OCI-LY3 (cell line): ENCODE measurements around the gene MYH10.

ENCODE experiments used
- H2AFZ ChIP-seq: fragments of 200-600, 300-600 bp; shearing (Covaris generic); 2 replicates; pipeline ENCODE4 v1.6.0; 2014; ENCODE audit warnings: antibody characterized with exemption, low read depth, low read length
- H3K27ac ChIP-seq: fragments of 200-600, 300-600 bp; sonication (generic); 2 replicates; pipeline ENCODE4 v1.5.1; 2014; ENCODE audit warnings: mild to moderate bottlenecking, low read length, moderate library complexity, mixed read lengths
- H3K27me3 ChIP-seq: fragments of 200-600, 300-600 bp; sonication (generic); 2 replicates; pipeline ENCODE4 v1.6.1; 2014; ENCODE audit warnings: low read depth, low read length, mixed read lengths
- H3K36me3 ChIP-seq: fragments of 200-600, 300-600 bp; sonication (generic); replicated peaks from 2 replicates; pipeline ENCODE3; 2014; ENCODE audit warnings: low read depth, low read length, mixed read lengths
- H3K4me1 ChIP-seq: fragments of 300-600, 200-600 bp; sonication (generic); 2 replicates; pipeline ENCODE4 v1.6.1; 2014; ENCODE audit warnings: low read length, mixed read lengths
- H3K4me2 ChIP-seq: fragments of 200-600, 300-600 bp; sonication (generic); 2 replicates; pipeline ENCODE4 v1.6.1; 2014; ENCODE audit warnings: low read length, mixed read lengths
- H3K4me3 ChIP-seq: fragments of 300-600, 200-600 bp; sonication (generic); 2 replicates; pipeline ENCODE4 v1.5.1; 2014; ENCODE audit warnings: antibody characterized with exemption, mild to moderate bottlenecking, low read length, moderate library complexity
- H3K79me2 ChIP-seq: fragments of 300-600, 200-600 bp; shearing (Covaris generic); 2 replicates; pipeline ENCODE4 v1.6.1; 2014; ENCODE audit warnings: mild to moderate bottlenecking, low read length, mixed read lengths
- H3K9ac ChIP-seq: fragments of 300-600, 200-600 bp; shearing (Covaris generic); 2 replicates; pipeline ENCODE4 v1.6.0; 2014; ENCODE audit warnings: mild to moderate bottlenecking, low read length, moderate library complexity
- H3K9me3 ChIP-seq: fragments of 200-600, 300-600 bp; shearing (Covaris generic); 2 replicates; pipeline ENCODE4 v1.6.1; 2014; ENCODE audit warnings: low read length, mixed read lengths; ENCODE audit not compliant: insufficient read depth
- H4K20me1 ChIP-seq: fragments of 200-600, 300-600 bp; sonication (generic); 2 replicates; pipeline ENCODE4 v1.6.1; 2016; ENCODE audit warnings: low read length, mixed read lengths; ENCODE audit not compliant: insufficient read depth
- CTCF ChIP-seq: fragments of 200-600, 300-600 bp; sonication (generic); IDR thresholded peaks from 2 replicates; pipeline ENCODE4 v1.5.1; 2014; ENCODE audit warnings: antibody characterized with exemption, low read length, low read depth
- EZH2phosphoT487 ChIP-seq: fragments of 200-600 bp; shearing (Covaris generic); IDR thresholded peaks from 2 replicates; pipeline ENCODE4 v1.6.1; 2018; ENCODE audit warnings: antibody characterized with exemption, mixed run types, low read depth

MYH10 gene

DNA sequence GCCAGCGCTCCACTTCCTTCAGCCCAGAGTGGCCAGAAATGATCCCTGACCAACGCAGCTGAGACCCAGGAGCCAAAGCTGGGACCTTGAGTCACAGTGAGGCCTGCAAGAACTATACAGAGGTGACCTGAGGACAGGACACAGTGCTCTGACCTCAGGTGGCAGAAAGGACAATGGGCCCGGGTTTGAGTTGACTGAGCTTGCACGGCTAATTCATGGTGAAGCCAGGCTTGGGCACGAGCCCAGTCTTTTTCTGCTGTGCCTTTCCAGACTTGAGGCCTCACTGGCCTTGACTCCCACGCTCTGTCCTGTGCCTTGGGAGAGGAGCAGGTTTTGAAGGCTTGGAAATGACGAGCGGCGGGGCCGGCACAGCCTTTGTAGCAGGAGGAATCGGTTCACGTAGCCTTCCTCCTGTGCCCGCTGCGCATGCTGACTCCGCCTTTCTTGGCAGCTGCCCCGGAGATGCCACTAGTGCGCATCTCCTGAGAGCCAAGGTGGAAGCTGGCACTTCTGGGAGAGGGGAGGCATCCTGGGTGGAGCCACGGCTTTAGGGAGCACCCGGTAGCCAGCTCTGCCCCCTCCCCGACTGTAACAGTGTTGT lies 160.0 kb downstream of the MYH10 start:
- no peak for TF ChIP-seq CTCF
- Histone ChIP-seq H3K9me3 (no peaks in the 10 kb centered on the region), H4K20me1 (no peaks in the 10 kb centered on the region), H3K27me3 (no peaks in the 10 kb centered on the region), H3K79me2 (no peaks in the 10 kb centered on the region), H3K9ac (no peak overlapping the region), H3K4me3 (no peak overlapping the region), H3K36me3 (peaks cover 6% of the 10 kb centered on the region), H3K27ac (no peak overlapping the region), H3K4me1 (no peaks in the 10 kb centered on the region), H2AFZ (no peak overlapping the region), H3K4me2 (no peak overlapping the region)

GRCh38 chr17:8469964-8470363 lies 160.6 kb downstream of the MYH10 start:
- no peak overlapping the region for H3K27ac ChIP-seq
- no peaks in the 10 kb centered on the region for H3K9me3 ChIP-seq
- H2AFZ ChIP-seq: no peak overlapping the region
- H3K4me3 ChIP-seq: no peak overlapping the region
- H4K20me1 ChIP-seq: no peaks in the 10 kb centered on the region
- peaks cover 6% of the 10 kb centered on the region for H3K36me3 ChIP-seq
- H3K9ac ChIP-seq: no peak overlapping the region
- TF ChIP-seq EZH2phosphoT487: no peak
- TF ChIP-seq CTCF: no peak
- no peaks in the 10 kb centered on the region for H3K4me1 ChIP-seq
- H3K27me3 ChIP-seq: no peaks in the 10 kb centered on the region
- no peaks in the 10 kb centered on the region for H3K79me2 ChIP-seq
- no peak overlapping the region for H3K4me2 ChIP-seq

DNA sequence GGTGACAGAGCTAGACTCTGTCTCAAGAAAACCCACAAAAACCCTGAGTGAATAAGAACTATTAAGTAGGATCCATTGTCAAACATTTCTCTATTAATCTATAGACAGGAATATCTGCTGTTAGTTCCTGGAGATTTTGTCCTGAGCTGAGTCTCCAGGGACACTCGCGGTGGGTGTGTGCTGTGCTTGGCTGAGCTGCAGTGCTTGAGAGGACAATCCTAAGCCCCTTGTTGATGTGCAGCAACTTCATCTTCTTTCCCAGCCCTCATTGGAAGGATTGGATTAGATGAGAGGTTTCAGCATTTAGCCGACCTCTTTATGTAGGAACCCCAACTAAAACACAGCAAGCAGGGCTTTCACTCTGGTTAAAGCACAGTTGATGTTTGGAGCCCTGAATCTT lies 161.5 kb downstream of the MYH10 start:
- Histone ChIP-seq H2AFZ (no peak overlapping the region), H3K4me1 (no peaks in the 10 kb centered on the region), H3K9ac (no peak overlapping the region), H3K9me3 (no peaks in the 10 kb centered on the region), H3K36me3 (peaks cover 6% of the 10 kb centered on the region), H4K20me1 (no peaks in the 10 kb centered on the region), H3K79me2 (no peaks in the 10 kb centered on the region), H3K4me2 (no peak overlapping the region), H3K27ac (no peak overlapping the region), H3K27me3 (no peaks in the 10 kb centered on the region), H3K4me3 (no peak overlapping the region)
- TF ChIP-seq EZH2phosphoT487 (no peak), CTCF (no peak)

- Histone ChIP-seq H2AFZ (no peak overlapping the region), H3K79me2 (no peaks in the 10 kb centered on the region), H3K4me2 (no peak overlapping the region), H3K27me3 (no peaks in the 10 kb centered on the region), H3K9me3 (no peaks in the 10 kb centered on the region), H3K27ac (no peak overlapping the region), H4K20me1 (no peaks in the 10 kb centered on the region), H3K4me1 (no peaks in the 10 kb centered on the region), H3K36me3 (peaks cover 6% of the 10 kb centered on the region), H3K4me3 (no peak overlapping the region), H3K9ac (no peak overlapping the region)
- TF ChIP-seq CTCF (no peak), EZH2phosphoT487 (no peak)
Observed at GRCh38 chr17:8468127-8468526, 162.4 kb downstream of the MYH10 start.
